Neural cell (in vitro differentiated cells): Measurements from ENCODE around the gene ALK.

Experiments used
- EP300 ChIP-seq: fragments of 450-650 bp; conservative IDR thresholded peaks from 2 replicates; pipeline ENCODE4 v1.6.1; 2014; ENCODE audit warnings: antibody characterized with exemption, mild to moderate bottlenecking, moderate library complexity; ENCODE audit not compliant: poor library complexity, severe bottlenecking
- EZH2 ChIP-seq: fragments of 200-600, 300-800 bp; shearing (Covaris generic), sonication (generic); IDR thresholded peaks from 2 replicates; pipeline ENCODE4 v1.6.1; 2014; ENCODE audit warnings: antibody characterized with exemption, low read length, borderline replicate concordance, mild to moderate bottlenecking; ENCODE audit not compliant: insufficient read depth, poor library complexity, severe bottlenecking
- MXI1 ChIP-seq: fragments of 450-650 bp; conservative IDR thresholded peaks from 2 replicates; pipeline ENCODE4 v1.6.1; 2014; ENCODE audit warnings: antibody characterized with exemption, mild to moderate bottlenecking; ENCODE audit not compliant: poor library complexity, severe bottlenecking
- POLR2AphosphoS5 ChIP-seq: IDR thresholded peaks from 2 replicates; pipeline ENCODE4 v1.6.1; 2012
- RAD21 ChIP-seq: fragments of 450-650 bp; conservative IDR thresholded peaks from 2 replicates; pipeline ENCODE4 v1.6.1; 2014; ENCODE audit warnings: antibody characterized with exemption, mild to moderate bottlenecking, moderate library complexity
- REST ChIP-seq: IDR thresholded peaks from 2 replicates; pipeline ENCODE4 v1.6.1; 2012; ENCODE audit warnings: borderline replicate concordance
- SMC3 ChIP-seq: fragments of 450-650 bp; conservative IDR thresholded peaks from 2 replicates; pipeline ENCODE4 v1.6.1; 2014; ENCODE audit warnings: antibody characterized with exemption, mild to moderate bottlenecking, moderate library complexity; ENCODE audit not compliant: poor library complexity
- TAF1 ChIP-seq: IDR thresholded peaks from 2 replicates; pipeline ENCODE4 v1.6.1; 2012; ENCODE audit warnings: low read depth
- TF ChIP-seq, protein P1 (sequence below): fragments of 450-650 bp; IDR thresholded peaks from 2 replicates; pipeline ENCODE4 v1.5.1; 2014; ENCODE audit warnings: antibody characterized with exemption, mild to moderate bottlenecking, moderate library complexity; ENCODE audit not compliant: poor library complexity, severe bottlenecking

DNA sequence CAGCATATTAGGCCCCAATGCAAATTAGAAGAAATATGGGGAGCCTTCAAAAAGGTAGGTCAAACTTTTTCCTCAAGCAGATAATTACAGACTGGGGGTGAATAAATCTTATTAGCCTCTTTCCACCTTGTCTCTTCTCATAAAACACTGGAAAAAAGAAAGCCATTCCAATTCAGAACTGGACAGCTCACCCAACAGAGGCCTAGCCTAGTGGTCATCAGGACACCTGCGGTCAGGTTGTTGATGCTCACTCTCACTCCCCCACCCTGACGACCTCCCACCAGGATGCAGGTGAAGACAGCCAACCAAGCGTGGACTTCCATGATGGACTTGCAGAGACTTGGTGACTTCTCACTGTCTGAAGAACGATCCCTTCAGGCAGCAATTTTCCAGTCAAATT lies 207.1 kb downstream of the ALK start:
- TF ChIP-seq, protein P1, sequence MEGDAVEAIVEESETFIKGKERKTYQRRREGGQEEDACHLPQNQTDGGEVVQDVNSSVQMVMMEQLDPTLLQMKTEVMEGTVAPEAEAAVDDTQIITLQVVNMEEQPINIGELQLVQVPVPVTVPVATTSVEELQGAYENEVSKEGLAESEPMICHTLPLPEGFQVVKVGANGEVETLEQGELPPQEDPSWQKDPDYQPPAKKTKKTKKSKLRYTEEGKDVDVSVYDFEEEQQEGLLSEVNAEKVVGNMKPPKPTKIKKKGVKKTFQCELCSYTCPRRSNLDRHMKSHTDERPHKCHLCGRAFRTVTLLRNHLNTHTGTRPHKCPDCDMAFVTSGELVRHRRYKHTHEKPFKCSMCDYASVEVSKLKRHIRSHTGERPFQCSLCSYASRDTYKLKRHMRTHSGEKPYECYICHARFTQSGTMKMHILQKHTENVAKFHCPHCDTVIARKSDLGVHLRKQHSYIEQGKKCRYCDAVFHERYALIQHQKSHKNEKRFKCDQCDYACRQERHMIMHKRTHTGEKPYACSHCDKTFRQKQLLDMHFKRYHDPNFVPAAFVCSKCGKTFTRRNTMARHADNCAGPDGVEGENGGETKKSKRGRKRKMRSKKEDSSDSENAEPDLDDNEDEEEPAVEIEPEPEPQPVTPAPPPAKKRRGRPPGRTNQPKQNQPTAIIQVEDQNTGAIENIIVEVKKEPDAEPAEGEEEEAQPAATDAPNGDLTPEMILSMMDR: no peak
- TF ChIP-seq TAF1 (no peak), POLR2AphosphoS5 (no peak), REST (no peak), MXI1 (no peak), RAD21 (no peak), EZH2 (no peak), EP300 (no peak), SMC3 (no peak)
